Erythroblast (primary cell): ENCODE results near the gene LRPPRC.

Source experiments
- GATA1 ChIP-seq: IDR thresholded peaks from 2 replicates; pipeline ENCODE4 v1.6.1; 2011; ENCODE audit warnings: low read depth, mild to moderate bottlenecking, control low read depth, low read length, moderate library complexity
- POLR2A ChIP-seq: IDR thresholded peaks from 2 replicates; pipeline ENCODE4 v1.6.1; 2011; ENCODE audit warnings: mild to moderate bottlenecking, low read length

DNA sequence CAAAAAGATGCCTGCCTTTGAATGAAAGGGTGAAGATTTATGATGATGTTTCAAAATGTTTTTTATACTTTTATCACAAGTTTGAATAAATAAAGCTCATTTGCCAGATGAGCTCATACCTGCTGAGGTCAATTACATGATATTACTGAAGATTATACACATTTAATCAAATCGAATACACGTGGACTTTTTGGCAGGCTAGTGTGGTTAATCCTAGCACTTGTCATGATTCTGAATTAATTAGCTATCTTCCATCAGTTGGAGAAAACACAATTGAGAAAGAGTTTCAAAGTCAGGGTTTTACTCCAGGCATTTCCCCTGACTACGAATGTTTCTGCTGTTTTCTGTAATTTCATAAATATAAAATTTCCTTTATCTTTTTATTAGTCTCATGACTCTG lies 54.4 kb downstream of the LRPPRC start:
- TF ChIP-seq POLR2A, result no peak
- no peak for TF ChIP-seq GATA1
